Measurements from ENCODE around the gene PRKAR1B.

The PRKAR1B gene

DNA sequence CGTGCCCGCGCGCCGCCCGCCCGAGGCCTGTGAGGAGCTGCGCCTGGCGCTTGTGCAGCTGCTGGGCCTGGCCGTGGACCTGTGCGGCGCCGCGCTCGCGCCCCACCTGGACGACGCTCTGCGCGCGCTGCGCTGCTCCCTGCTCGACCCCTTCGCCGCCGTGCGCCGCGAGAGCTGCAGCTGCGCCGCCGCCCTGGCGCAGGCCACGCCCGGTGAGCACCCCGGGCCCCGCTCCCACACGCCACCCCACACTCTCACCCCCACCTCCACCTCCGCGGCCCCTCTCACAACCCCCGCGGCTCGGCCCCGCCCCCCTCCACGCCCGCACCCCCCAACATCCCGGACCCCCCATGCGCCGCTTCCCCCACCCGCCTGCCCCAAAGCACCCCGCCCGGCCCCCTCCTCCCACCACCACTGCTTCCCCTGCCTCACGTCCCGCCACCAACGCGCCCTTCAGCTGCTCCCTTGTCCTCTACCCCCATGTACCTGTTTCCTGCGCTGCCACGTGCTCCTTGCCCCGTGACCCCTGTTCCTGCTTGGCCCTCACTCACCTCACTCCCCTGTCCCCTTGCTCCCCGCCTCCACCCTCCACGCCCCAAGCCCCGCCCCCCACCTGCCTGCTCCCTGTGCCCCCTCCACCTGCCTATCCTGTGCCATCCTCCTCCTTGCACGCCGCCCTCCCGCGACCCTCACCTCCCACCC, at the start of gene PRKAR1B:
Gene PRKAR1B (minus strand): TSS at position 178 of the 702 bp plus-strand sequence. CDS start 15,776 bp downstream, outside the sequence.
- DNase-seq (ENCODE audit: low read depth) = peak; percentile 35

- no peak for DNase-seq (ENCODE audit: low read depth)
Measured at GRCh38 chr7:776381-776780, 49.3 kb upstream of the PRKAR1B start.

- DNase-seq (ENCODE audit: low read depth) = peak; percentile 56
Measured at GRCh38 chr7:774161-775109, 47.4 kb upstream of the PRKAR1B start.

DNA sequence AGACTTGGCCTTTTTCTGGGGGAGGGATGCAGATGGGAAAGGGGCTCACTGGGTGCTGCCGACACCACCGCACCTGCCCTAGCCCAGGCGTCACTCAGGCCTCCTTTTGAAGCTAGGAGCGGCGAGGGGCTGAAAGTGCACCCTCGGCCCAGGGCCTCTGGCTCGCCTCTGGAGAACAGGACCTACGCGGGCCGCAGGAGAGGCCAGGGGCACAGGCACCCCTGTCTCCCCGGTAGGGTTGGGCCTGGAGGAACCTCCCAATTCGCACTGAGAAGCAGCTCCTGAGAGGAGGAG, 46.5 kb upstream of the PRKAR1B start:
- DNase-seq (ENCODE audit: low read depth) = no peak

GRCh38 chr7:772861-773621, 46.0 kb upstream of the PRKAR1B start:
- DNase-seq (ENCODE audit: low read depth) = no peak

GRCh38 chr7:772392-772791, 45.3 kb upstream of the PRKAR1B start:
- DNase-seq (ENCODE audit: low read depth) = no peak

GRCh38 chr7:772005-772294, 44.9 kb upstream of the PRKAR1B start:
- DNase-seq (ENCODE audit: low read depth) = no peak

GRCh38 chr7:771234-772004, 44.3 kb upstream of the PRKAR1B start:
- no peak for DNase-seq (ENCODE audit: low read depth)

DNA sequence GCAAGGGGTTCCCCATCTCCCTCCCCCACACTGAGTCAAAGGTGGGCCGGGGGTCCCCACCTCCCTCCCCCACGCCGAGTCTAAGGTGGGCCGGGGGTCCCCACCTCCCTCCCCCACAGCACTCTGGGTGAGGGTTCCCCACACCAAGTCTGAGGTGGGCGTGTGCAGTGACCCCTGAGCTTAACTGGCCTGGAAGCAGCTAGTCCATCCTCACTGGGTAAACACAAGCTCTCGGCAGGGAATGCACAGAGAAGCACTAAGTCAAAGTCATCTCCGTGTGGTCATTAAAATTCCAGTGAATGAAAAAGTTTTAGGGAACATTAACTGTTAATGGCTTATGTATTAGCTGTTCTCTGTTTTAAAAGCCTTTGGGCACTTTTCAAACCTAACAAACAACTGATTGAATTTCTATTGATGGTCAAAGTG, 43.7 kb upstream of the PRKAR1B start:
- DNase-seq (ENCODE audit: low read depth) = no peak

GRCh38 chr7:770336-770735, 43.3 kb upstream of the PRKAR1B start:
- no peak for DNase-seq (ENCODE audit: low read depth)

GRCh38 chr7:768881-769504, 41.9 kb upstream of the PRKAR1B start:
- DNase-seq (ENCODE audit: low read depth) = no peak

- no peak for DNase-seq (ENCODE audit: low read depth)
Measured at GRCh38 chr7:767941-768731, 41.1 kb upstream of the PRKAR1B start.

GRCh38 chr7:767580-767940, 40.5 kb upstream of the PRKAR1B start:
- no peak for DNase-seq (ENCODE audit: low read depth)

DNA sequence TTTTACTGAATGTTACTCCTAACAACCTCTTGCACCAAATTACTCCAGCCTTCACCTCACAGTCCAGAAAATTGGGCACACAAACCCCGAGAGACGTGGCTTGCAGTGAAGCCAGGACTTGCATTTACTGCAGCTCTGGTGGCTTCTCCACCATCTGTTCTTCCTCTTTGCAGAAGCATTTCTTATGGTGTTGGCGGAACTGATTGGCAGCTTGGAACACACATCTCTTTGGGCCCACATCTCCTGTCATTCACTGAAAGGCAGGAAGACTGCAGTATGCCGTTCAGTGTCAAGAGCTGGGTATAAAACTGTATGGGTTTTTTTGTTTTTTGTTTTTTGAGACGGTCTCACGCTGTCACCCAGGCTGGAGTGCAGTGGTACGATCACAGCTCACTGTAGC, 38.3 kb upstream of the PRKAR1B start:
- no peak for DNase-seq (ENCODE audit: low read depth)

DNA sequence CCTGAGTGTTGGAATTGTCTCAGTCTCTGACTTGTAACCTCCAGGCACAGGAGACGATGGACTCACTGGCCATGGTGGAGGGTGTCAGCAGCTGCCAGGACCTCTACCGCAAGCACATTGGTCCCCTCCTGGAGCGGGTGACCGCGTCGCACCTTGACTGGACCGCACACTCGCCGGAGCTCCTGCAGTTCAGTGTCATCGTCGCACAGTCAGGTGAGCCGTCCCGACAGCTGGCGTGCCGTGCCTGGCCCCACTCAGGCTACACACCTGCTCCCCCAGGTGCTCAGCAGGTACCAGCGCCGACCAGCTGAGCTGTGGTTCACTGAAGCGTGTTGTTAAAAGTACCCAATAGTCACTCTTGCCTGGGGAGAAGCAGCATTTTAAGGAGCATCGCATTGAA, 36.7 kb upstream of the PRKAR1B start:
- no peak for DNase-seq (ENCODE audit: low read depth)

DNA sequence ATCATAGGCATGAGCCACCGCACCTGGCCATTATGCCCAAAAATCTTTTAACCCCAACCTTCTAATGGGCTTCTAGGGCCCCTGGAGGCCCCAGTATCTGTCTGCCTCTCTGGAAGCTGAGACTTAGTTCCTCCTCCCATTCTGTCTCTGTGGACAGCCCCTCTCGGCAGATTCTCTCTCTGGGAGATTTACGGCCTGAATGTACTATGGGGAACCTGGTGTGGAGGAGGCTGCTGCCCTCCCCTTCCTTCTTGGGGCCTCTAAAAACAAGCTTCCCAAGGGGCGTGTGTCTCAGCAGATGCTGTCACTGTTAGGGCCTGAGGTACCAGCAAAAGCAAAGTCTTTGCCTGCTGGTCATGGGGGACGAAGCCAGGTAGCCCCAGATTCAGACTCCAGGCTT, 35.8 kb upstream of the PRKAR1B start:
- DNase-seq (ENCODE audit: low read depth) = no peak

GRCh38 chr7:761631-762030, 34.5 kb upstream of the PRKAR1B start:
- DNase-seq (ENCODE audit: low read depth) = no peak

DNA sequence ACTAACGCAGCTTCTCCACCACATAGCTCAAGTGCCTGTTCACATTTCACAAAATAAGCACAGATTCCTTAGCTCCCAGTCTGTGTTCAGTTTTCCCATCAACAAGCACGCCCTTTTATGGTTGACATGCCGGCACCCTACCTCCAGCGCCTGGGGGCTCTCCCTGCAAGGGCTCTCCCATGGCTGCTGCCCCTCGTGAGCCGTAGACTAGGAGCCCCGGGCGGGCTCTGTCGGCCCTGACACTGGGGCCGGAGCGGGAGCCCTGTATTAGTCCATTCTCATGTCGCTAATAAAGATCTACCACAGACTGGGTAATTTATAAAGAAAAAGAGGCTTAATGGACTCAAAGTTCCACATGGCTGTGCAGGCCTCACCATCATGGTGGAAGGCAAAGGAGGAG, 34.0 kb upstream of the PRKAR1B start:
- DNase-seq (ENCODE audit: low read depth) = no peak

GRCh38 chr7:760006-760405, 32.9 kb upstream of the PRKAR1B start:
- DNase-seq (ENCODE audit: low read depth) = no peak

DNA sequence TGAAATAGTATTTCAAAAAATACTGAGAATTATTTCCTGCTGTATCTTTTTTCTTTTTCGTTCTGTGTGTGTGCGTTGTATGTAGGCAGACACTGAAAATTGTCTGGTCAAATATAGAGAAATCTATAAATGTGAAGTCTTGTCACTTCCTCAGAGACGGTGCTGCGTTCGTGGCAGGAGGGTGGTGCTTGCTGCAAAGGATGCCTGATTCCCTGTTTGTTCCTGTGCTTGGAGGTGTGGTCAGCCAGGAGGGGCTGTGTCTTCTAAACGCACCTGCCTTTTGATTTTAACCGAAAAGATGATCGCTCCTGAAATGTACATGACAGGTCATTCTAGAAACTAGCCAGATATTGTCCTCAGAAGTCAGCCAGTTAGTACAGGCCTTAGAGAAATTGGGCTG, 32.5 kb upstream of the PRKAR1B start:
- DNase-seq (ENCODE audit: low read depth) = no peak

- DNase-seq (ENCODE audit: low read depth) = no peak
Measured at GRCh38 chr7:757741-758163, 30.7 kb upstream of the PRKAR1B start.
